ENCODE measurements around the gene RMC1. TPM values are rescaled to one million over a fixed set of nuclear protein-coding genes. Genes with fewer than 3 reads are reported as not detected.
"Not testable (repeated sequence)": the region's sequence is repeated elsewhere in the genome, so short reads cannot be mapped to it uniquely, and the experiment has no call there.

Gene RMC1
- total and polyA plus RNA-seq, 4 donors = 22.5 to 35.4 (median 27.2) TPM

DNA sequence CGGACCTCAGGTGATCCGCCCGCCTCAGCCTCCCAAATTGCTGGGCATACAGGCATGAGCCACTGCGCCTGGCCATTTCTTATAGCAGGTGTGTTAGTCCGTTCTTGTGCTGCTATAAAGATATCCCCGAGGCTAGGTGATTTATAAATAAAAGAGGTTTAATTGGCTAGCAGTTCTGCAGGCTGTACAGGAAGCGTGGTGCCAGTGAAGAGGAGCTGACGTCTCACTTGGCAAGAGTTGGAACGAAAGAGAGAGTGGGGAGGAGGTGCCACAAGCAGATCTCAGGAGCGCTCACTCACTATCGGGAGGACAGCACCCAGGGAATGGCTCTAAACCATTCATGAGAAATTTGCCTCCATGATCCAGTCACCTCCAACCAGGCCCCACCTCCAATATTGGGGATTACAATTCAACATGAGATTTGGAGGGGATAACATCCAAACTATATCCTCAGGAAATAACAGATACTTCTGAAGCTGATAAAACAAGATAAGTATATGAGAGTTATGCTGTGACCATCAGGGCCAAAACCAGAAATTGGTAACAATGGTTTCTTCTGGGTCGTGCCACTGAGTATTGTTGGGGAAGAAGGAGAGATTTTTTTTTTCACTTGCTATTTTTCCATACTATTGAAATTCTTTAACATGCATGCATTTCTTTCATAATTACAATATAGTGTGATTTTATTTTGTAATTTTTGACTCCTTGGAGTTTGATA is 7.4 kb upstream of the RMC1 start:
- Histone ChIP-seq H3K9me3 (ENCODE audit: control insufficient read depth, insufficient read depth, low read length) (no peaks in the 10 kb centered on the region), H3K27ac (ENCODE audit: low read depth, low read length) (no peak overlapping the region), H3K4me3 (ENCODE audit: low read depth, low read length) (no peak overlapping the region), H3K4me1 (ENCODE audit: control insufficient read depth, insufficient read depth, low read length) (no peaks in the 10 kb centered on the region), H3K27me3 (ENCODE audit: control insufficient read depth, insufficient read depth, low read length) (no peaks in the 10 kb centered on the region), H3K36me3 (ENCODE audit: control insufficient read depth, insufficient read depth, low read length) (no peaks in the 10 kb centered on the region)
- WGBS (ENCODE audit: insufficient coverage) = 84% methylated on average over 10 of the region's 12 CpGs
- no peak for DNase-seq (ENCODE audit: low read depth in 4 of 6, low spot score in 6 of 6)

DNA sequence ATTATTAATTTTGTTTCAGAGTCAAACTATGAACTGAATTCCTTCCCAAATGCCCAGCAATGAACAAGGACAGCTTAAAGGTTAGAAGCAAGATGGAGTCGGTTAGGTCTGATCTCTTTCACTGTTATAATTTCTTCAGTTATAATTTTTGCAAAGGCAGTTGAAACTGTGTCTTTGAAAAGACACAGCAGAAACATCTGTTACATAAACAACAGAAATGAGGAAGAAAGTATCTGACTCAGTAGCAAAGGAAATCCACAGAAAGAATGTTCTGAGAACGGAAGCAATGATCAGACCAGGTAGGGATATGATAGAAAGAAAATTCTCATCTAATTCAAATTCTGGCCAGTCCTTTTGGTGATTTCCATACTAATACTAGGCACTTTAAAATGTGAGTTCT is 5.2 kb upstream of the RMC1 start:
- Histone ChIP-seq H3K4me1 (ENCODE audit: control insufficient read depth, insufficient read depth, low read length) (peaks cover 3% of the 10 kb centered on the region), H3K9me3 (ENCODE audit: control insufficient read depth, insufficient read depth, low read length) (no peaks in the 10 kb centered on the region), H3K36me3 (ENCODE audit: control insufficient read depth, insufficient read depth, low read length) (no peaks in the 10 kb centered on the region), H3K4me3 (ENCODE audit: low read depth, low read length) (no peak overlapping the region), H3K27ac (ENCODE audit: low read depth, low read length) (no peak overlapping the region), H3K27me3 (ENCODE audit: control insufficient read depth, insufficient read depth, low read length) (no peaks in the 10 kb centered on the region)
- DNase-seq (ENCODE audit: low read depth in 4 of 6, low spot score in 6 of 6) = no peak
- WGBS (ENCODE audit: insufficient coverage) = no CpG with 5 or more reads among the region's 2 CpGs

DNA sequence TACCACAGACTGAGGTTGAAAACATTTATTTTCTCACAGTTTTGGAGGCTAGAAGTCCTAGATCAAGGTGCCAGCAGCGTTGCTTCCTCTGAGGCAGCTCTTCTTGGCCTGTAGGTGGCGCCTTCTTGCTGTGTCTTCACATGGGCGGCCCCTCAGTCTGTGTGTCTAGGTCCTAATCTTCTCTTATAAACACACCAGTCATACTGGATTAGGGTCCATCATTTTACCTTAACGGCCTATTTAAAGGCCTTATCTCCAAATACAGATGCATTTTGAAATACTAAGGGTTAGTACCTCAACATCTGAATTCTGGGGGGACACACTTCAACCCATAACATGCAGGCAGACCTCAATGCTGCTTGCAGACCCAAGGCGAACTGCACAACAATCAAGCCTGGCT is 4.4 kb upstream of the RMC1 start:
- Histone ChIP-seq H3K4me1 (ENCODE audit: control insufficient read depth, insufficient read depth, low read length) (peaks cover 5% of the 10 kb centered on the region), H3K27ac (ENCODE audit: low read depth, low read length) (no peak overlapping the region), H3K4me3 (ENCODE audit: low read depth, low read length) (no peak overlapping the region), H3K9me3 (ENCODE audit: control insufficient read depth, insufficient read depth, low read length) (no peaks in the 10 kb centered on the region), H3K36me3 (ENCODE audit: control insufficient read depth, insufficient read depth, low read length) (no peaks in the 10 kb centered on the region), H3K27me3 (ENCODE audit: control insufficient read depth, insufficient read depth, low read length) (no peaks in the 10 kb centered on the region)
- 6% methylated on average over 4 of the region's 5 CpGs for WGBS (ENCODE audit: insufficient coverage)
- DNase-seq (ENCODE audit: low read depth in 4 of 6, low spot score in 6 of 6) = peak in 2 of 6 donors; percentile 55 to 65

- H3K27ac ChIP-seq (ENCODE audit: low read depth, low read length) = no peak overlapping the region
- DNase-seq (ENCODE audit: low read depth in 4 of 6, low spot score in 6 of 6) = no peak
- H3K4me1 ChIP-seq (ENCODE audit: control insufficient read depth, insufficient read depth, low read length) = peaks cover 10% of the 10 kb centered on the region
- no peaks in the 10 kb centered on the region for H3K27me3 ChIP-seq (ENCODE audit: control insufficient read depth, insufficient read depth, low read length)
- H3K9me3 ChIP-seq (ENCODE audit: control insufficient read depth, insufficient read depth, low read length) = no peaks in the 10 kb centered on the region
- H3K4me3 ChIP-seq (ENCODE audit: low read depth, low read length) = no peak overlapping the region
- 78% methylated on average over 3 of the region's 11 CpGs for whole genome bisulfite sequencing (ENCODE audit: insufficient coverage)
- H3K36me3 ChIP-seq (ENCODE audit: control insufficient read depth, insufficient read depth, low read length) = no peaks in the 10 kb centered on the region
These were observed 4.0 kb upstream of the RMC1 start for GRCh38 chr18:23499291-23499781.

DNA sequence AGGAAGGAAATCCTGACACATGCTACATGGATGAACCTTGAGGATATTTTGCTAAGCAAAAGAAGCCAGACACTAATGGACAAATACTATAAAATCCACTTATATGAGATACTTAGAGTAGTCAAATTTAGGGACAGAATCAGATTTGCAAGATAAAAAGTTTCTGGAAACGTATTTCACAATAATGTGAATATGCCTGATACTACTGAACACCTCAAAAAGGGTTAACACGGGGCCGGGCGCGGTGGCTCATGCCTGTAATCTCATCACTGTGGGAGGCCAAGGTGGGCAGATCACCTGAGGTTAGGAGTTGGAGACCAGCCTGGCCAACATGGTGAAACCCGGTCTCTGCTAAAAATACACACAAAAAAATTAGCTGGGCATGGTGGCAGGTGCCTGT is 1.7 kb upstream of the RMC1 start:
- H3K4me1 ChIP-seq (ENCODE audit: control insufficient read depth, insufficient read depth, low read length) = peaks cover 10% of the 10 kb centered on the region
- no peaks in the 10 kb centered on the region for H3K9me3 ChIP-seq (ENCODE audit: control insufficient read depth, insufficient read depth, low read length)
- H3K27ac ChIP-seq (ENCODE audit: low read depth, low read length) = no peak overlapping the region
- no peaks in the 10 kb centered on the region for H3K27me3 ChIP-seq (ENCODE audit: control insufficient read depth, insufficient read depth, low read length)
- no peaks in the 10 kb centered on the region for H3K36me3 ChIP-seq (ENCODE audit: control insufficient read depth, insufficient read depth, low read length)
- no CpG with 5 or more reads among the region's 6 CpGs for WGBS (ENCODE audit: insufficient coverage)
- H3K4me3 ChIP-seq (ENCODE audit: low read depth, low read length) = no peak overlapping the region
- DNase-seq (ENCODE audit: low read depth in 4 of 6, low spot score in 6 of 6) = no peak

GRCh38 chr18:23502516-23503037 is 734 bp upstream of the RMC1 start:
- no peak for DNase-seq (ENCODE audit: low read depth in 4 of 6, low spot score in 6 of 6)
- Histone ChIP-seq H3K9me3 (ENCODE audit: control insufficient read depth, insufficient read depth, low read length) (no peaks in the 10 kb centered on the region), H3K4me1 (ENCODE audit: control insufficient read depth, insufficient read depth, low read length) (peaks cover 10% of the 10 kb centered on the region), H3K4me3 (ENCODE audit: low read depth, low read length) (peak overlapping the region; percentile 73), H3K27me3 (ENCODE audit: control insufficient read depth, insufficient read depth, low read length) (no peaks in the 10 kb centered on the region), H3K27ac (ENCODE audit: low read depth, low read length) (peak overlapping the region; percentile 81), H3K36me3 (ENCODE audit: control insufficient read depth, insufficient read depth, low read length) (no peaks in the 10 kb centered on the region)
- WGBS (ENCODE audit: insufficient coverage) = 16% methylated on average over 6 of the region's 6 CpGs

GRCh38 chr18:23503963-23504344 is 643 bp downstream of the RMC1 start:
- peak in 1 of 6 donors; percentile 26 for DNase-seq (ENCODE audit: low read depth in 4 of 6, low spot score in 6 of 6)
- Histone ChIP-seq H3K36me3 (ENCODE audit: control insufficient read depth, insufficient read depth, low read length) (peaks cover 9% of the 10 kb centered on the region), H3K4me3 (ENCODE audit: low read depth, low read length) (peak overlapping the region; percentile 63), H3K9me3 (ENCODE audit: control insufficient read depth, insufficient read depth, low read length) (no peaks in the 10 kb centered on the region), H3K4me1 (ENCODE audit: control insufficient read depth, insufficient read depth, low read length) (peaks cover 10% of the 10 kb centered on the region), H3K27me3 (ENCODE audit: control insufficient read depth, insufficient read depth, low read length) (no peaks in the 10 kb centered on the region), H3K27ac (ENCODE audit: low read depth, low read length) (no peak overlapping the region)
- 4% methylated on average over 21 of the region's 21 CpGs for WGBS (ENCODE audit: insufficient coverage)

DNA sequence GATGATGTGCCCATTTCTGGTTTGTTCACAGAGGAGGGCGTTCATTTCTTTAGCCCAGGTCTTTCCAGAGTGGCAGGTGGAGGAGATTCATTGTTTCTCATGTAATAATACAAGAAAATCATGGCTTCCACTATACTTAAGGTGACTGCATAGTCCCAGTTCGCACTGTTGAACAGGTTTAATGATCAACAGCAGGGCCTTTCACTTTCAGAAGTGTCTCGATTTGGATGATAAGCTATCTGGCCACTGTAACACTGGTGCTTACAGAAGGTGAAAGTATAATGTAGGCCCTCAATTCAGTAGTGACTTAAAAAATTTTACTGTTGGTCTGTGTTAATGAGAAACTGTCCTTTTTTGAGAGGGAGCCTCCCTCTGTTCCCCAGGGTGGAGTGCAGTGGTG is 1.4 kb downstream of the RMC1 start:
- Histone ChIP-seq H3K9me3 (ENCODE audit: control insufficient read depth, insufficient read depth, low read length) (no peaks in the 10 kb centered on the region), H3K4me3 (ENCODE audit: low read depth, low read length) (no peak overlapping the region), H3K27me3 (ENCODE audit: control insufficient read depth, insufficient read depth, low read length) (no peaks in the 10 kb centered on the region), H3K27ac (ENCODE audit: low read depth, low read length) (no peak overlapping the region), H3K4me1 (ENCODE audit: control insufficient read depth, insufficient read depth, low read length) (peaks cover 10% of the 10 kb centered on the region), H3K36me3 (ENCODE audit: control insufficient read depth, insufficient read depth, low read length) (peaks cover 12% of the 10 kb centered on the region)
- 100% methylated on average over 2 of the region's 3 CpGs for WGBS (ENCODE audit: insufficient coverage)
- DNase-seq (ENCODE audit: low read depth in 4 of 6, low spot score in 6 of 6) = no peak

GRCh38 chr18:23506393-23506792 is 3.1 kb downstream of the RMC1 start:
- no peak for DNase-seq (ENCODE audit: low read depth in 4 of 6, low spot score in 6 of 6)
- no peak overlapping the region for H3K4me3 ChIP-seq (ENCODE audit: low read depth, low read length)
- no peaks in the 10 kb centered on the region for H3K27me3 ChIP-seq (ENCODE audit: control insufficient read depth, insufficient read depth, low read length)
- no peaks in the 10 kb centered on the region for H3K9me3 ChIP-seq (ENCODE audit: control insufficient read depth, insufficient read depth, low read length)
- 93% methylated on average over 2 of the region's 6 CpGs for WGBS (ENCODE audit: insufficient coverage)
- peaks cover 20% of the 10 kb centered on the region for H3K36me3 ChIP-seq (ENCODE audit: control insufficient read depth, insufficient read depth, low read length)
- H3K27ac ChIP-seq (ENCODE audit: low read depth, low read length) = no peak overlapping the region
- peaks cover 10% of the 10 kb centered on the region for H3K4me1 ChIP-seq (ENCODE audit: control insufficient read depth, insufficient read depth, low read length)

DNA sequence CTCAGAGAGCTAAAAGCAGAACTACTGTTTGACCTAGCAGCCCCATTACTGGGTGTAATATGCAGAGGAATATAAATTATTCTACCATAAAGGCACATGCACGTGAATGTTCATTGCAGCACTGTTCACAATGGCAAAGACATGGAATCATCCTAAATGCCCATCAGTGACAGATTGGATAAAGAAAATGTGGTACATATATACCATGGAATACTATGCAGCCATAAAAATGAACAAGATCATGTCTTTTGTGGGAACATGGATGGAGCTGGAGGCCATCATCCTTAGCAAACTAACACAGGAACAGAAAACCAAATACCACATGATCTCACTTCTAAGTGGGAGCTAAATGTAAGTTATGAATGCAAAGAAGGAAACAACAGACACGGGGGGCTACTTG is 7.6 kb downstream of the RMC1 start:
- no CpG with 5 or more reads among the region's 2 CpGs for WGBS (ENCODE audit: insufficient coverage)
- H3K27ac ChIP-seq (ENCODE audit: low read depth, low read length) = not testable (repeated sequence)

More for the DNA sequence above, 7.6 kb downstream of the RMC1 start:
- not testable (repeated sequence) for DNase-seq (ENCODE audit: low read depth in 4 of 6, low spot score in 6 of 6); H3K4me1 ChIP-seq (ENCODE audit: control insufficient read depth, insufficient read depth, low read length); H3K4me3 ChIP-seq (ENCODE audit: low read depth, low read length); H3K27me3 ChIP-seq (ENCODE audit: control insufficient read depth, insufficient read depth, low read length); H3K9me3 ChIP-seq (ENCODE audit: control insufficient read depth, insufficient read depth, low read length)
- peaks cover 24% of the 10 kb centered on the region for H3K36me3 ChIP-seq (ENCODE audit: control insufficient read depth, insufficient read depth, low read length)
